NK-92 (cell line): ENCODE measurements around the gene PSMD14.
"Not testable (repeated sequence)": the region's sequence is repeated elsewhere in the genome, so short reads cannot be mapped to it uniquely, and the experiment has no call there.

Experiments
- DNase-seq: peaks from one replicate; lab custom pipeline; 2025; ENCODE audit not compliant: unreplicated experiment; lab: John Stamatoyannopoulos, UW

Gene PSMD14

DNA sequence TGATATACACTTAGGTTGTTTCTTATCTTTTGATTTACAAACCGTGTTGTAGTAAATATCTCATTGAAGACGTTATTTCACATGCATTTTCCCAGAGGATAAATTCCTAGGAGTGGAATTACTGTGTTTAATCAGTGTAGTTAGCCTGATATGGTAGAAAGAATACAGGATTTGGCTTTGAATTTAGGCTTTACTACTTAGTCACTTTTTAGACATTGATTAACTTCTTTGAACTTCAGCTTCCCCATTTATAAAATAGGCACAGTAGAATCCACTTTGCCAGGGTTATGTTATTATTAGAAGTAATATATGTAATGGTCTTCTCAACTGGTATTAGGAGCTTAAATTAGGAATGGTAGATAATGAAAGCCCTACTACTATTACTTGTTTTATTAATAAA, 27.4 kb downstream of the PSMD14 start:
- no peak for DNase-seq

GRCh38 chr2:161337247-161337646, 29.0 kb downstream of the PSMD14 start:
- DNase-seq, result no peak

DNA sequence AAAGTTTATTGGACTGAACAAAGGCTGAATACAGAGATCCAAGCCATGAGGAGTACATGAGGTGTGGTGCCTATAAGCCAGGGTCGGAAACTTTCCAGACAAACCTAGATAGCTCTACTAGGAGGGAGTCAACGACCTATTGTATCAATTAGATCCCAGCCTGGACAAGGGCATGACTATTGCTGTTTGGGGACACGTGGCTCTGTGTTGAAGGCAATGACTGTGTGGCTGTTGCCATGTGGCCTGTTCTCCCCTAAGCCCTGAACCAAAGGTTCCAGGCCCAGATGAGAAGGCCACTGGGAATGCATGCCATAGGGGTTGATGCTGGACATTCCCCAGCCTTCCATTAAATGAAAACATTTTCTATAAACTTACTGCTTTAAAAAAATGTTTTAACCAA, 31.3 kb downstream of the PSMD14 start:
- DNase-seq, result not testable (repeated sequence)

DNA sequence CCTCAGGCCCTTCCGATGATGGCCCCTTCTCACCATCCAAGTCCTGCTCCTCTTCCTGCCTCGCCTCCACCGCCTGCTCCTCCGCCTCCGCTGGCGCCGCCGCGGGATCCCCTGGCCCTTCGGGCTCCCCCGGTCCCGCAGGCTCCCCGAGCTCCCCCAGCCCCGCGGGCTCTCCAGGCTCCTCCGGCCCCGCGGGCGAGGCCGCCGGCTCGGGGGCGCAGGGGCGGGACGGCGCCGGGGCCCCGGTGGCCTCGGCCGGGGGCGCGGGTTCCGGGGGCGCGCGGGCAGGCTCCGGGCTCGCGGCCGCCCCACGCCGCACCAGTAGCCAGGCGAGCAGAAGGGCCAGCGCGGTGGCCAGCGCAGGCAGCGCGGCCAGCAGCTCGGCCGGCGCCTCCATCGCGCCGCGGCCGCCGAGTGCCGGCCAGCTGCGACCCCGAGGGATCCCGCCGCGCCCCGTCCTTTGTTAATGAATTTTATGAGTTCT, 32.7 kb downstream of the PSMD14 start:
- DNase-seq, result not testable (repeated sequence)

DNA sequence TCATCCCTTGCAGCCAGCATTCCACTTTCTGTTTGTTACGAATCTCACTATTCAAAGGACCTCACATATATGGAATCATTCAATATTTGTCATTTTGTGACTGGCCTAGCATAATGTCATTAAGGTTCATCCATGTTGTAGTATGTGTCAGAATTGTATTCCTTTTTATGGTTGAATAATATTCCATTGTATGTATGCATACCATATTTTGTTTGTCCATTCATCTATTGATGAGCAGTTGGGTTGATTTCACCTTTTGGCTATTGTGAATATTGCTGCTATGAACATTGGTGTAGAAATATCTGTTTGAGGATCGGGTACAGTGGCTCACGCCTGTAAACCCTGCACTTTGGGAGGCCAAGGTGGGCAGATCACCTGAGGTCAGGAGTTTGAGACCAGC, 35.0 kb downstream of the PSMD14 start:
- DNase-seq, result no peak

- no peak for DNase-seq
These were observed 36.5 kb downstream of the PSMD14 start for GRCh38 chr2:161344692-161345091.

DNA sequence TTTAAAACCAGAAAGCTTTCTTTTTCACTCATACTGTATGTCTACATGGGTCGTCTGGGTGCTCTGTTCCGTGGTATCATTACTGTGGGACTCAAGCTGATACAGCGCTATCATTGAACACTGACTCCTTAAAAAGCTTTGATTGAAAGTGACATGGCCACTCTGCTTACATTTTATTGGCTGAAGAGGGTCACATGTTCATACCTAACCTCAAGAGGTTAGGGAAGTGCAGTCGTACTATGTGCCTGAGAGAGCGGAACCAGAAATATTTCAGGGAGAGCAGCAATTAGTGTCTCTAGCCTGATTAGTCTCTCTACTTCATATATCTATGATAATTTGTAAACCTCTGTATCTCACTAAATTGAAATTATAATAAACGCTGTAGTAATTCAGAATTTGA, 43.5 kb downstream of the PSMD14 start:
- DNase-seq, result no peak

DNA sequence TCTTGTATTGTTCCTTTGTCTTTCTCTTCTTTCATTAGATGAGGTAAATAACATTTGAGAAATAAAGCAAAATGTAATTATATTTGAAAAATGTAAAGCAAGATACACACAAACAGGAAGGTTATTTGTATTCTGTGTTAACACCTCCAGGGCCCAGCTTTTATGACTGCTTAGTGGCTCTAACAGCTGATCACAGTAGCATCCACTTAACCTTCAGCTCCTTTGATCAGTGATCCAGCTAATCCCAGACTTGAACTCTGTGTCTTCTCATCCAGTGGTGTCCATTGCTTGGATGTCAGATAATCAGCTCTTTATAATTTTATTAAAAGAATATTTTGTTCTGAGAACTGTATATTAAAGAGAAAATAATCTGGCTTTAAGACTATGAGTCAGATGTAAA, 44.5 kb downstream of the PSMD14 start:
- DNase-seq, result no peak

GRCh38 chr2:161353543-161353942, 45.3 kb downstream of the PSMD14 start:
- no peak for DNase-seq

- no peak for DNase-seq
These were observed 45.9 kb downstream of the PSMD14 start for GRCh38 chr2:161354106-161354505.

- no peak for DNase-seq
These were observed 46.9 kb downstream of the PSMD14 start for GRCh38 chr2:161355106-161355505.

DNA sequence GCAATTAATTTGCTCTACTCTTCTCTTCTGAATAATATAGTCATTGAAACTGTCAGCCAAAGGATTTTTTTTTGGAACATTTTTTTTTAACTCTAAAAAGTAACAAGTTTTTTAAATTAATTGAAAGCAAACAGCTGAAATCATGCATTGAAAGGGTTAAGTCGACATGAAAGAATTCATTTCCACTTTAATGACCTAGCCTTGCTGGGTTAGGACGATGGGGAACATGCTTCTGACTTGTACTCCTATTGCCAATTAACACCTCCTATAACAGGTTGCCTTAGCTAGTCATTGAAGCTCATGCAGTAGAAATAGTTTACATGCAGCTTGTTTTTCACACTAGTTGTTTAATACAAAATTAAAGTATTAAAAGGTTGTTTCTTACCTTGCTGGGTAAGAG, 47.8 kb downstream of the PSMD14 start:
- no peak for DNase-seq

DNA sequence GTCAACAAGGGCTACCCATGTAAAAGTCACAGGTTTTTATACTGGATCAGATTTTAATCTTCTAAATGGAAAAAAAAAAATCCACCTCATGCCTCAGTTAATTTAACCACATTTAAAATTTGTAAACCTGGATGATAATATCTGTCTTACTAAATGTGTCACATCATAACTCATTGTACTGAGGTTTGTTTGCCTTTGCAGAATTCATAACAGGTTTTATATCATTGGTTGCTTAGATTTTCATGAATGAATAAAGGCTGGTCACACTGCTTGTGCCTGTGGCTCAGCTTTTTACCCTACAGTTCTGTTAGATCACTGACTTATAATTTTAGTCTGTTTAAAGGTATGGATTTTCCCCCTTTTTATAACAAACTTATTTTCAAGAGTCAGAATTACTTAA, 48.9 kb downstream of the PSMD14 start:
- DNase-seq, result no peak

- DNase-seq, result no peak
These were observed 50.6 kb downstream of the PSMD14 start for GRCh38 chr2:161358838-161359237.

GRCh38 chr2:161360095-161360654, 52.0 kb downstream of the PSMD14 start:
- DNase-seq, result not testable (repeated sequence)

DNA sequence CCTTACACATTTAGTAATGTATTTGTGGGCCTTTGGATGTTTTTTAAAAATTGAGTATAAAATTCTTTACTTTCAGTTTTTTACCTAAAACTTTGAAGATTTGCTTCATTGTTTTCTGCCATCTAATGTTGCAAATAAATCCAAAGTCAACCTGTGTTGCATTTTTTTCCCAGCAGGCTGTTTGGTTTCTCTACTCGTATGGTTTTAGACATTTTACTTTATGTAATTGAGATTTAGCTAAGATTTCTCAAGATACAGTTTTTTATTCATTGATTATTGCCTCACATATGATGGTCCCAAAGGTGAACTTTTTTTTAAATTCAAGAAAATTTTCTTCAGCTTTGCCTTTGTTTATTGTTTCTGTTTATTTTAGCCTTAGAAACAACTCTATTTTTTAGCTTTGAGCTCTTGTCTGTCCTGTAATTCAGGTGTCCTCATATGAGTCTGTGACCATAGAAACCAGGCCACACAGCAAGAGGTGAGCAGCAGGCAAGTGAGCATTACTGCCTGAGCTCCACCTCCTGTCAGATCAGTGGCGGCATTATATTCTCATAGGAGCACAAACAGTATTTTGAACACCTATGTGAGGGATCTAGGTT, 54.4 kb downstream of the PSMD14 start:
- DNase-seq, result no peak

- DNase-seq, result no peak
These were observed 59.5 kb downstream of the PSMD14 start for GRCh38 chr2:161367675-161368074.

DNA sequence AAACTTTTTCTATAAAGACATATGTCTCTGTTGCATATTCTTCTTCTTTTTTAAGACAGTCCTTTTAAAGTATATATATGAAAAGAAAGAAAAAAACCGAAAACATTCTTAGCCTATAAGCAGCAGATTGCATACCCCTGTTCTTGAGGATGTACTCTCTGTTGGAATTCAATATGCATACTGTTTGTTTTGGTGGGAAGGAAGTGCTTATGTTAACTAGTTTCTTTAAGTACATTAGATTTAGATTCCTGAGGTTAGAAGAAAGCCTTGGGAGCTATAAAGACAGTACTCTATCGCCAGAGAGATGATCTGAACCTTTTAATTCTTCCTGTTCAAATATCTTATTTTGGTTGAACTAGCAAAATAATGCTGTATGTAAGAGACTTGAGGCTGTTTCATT, 61.1 kb downstream of the PSMD14 start:
- no peak for DNase-seq

GRCh38 chr2:161370981-161371380, 62.8 kb downstream of the PSMD14 start:
- DNase-seq, result no peak

DNA sequence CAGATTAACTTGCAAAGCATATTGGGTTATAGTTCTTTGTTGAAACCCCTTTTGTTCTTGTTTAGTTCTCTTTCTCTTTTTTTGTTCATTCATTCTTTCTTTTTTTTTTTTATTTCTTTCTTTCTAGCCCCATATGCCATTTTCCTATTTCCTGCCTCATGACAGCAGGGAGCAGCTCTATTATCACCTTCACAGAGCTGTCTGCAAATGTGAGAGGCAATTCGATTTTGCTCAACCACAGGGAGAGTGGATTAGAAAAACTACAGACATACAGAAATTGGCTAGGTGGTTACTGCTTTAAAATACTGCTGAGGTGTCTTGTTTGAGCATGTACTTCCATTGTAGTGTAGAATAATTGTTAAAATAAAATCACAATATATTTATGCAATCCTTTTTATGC, 63.6 kb downstream of the PSMD14 start:
- no peak for DNase-seq

- no peak for DNase-seq
These were observed 65.7 kb downstream of the PSMD14 start for GRCh38 chr2:161373942-161374341.

DNA sequence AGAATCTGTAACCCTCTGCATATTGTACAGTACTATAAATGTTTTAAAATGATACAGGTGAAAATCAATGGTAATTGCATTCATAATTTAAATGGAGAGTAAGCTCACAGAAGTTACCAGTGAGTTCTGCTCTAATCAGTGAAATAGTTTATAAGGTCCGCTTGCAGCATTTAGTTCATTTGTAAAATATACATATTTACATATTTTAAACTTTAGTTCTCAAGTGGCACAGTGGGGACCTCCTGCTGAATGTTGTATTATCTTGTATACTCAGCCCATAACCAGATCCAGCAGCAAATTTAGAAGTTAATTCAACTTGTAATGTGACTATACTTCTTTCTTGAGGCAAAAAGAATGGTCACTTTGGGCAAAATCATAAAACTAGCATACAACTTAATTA, 66.2 kb downstream of the PSMD14 start:
- no peak for DNase-seq

DNA sequence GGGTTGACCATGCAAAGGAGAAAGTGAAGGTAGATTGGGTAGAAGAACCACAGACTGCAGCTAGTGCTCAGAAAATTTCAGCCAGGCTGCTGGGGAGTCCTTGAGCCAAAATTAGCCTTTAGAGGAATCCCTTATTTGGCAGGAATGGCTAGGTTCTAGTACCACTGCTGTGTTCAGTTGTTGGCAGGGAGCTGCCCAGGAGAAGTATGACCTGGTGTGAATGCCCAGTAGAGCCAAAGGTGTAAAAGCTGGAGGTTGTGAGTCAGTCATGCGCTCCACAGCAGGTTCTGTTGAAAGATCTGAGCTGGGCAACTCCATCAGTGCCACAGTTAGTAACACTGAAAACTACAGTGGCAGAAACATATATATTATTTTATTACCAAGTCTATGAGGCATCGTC, 71.5 kb downstream of the PSMD14 start:
- no peak for DNase-seq
